ENCODE measurements around the gene DNAH17.

DNA sequence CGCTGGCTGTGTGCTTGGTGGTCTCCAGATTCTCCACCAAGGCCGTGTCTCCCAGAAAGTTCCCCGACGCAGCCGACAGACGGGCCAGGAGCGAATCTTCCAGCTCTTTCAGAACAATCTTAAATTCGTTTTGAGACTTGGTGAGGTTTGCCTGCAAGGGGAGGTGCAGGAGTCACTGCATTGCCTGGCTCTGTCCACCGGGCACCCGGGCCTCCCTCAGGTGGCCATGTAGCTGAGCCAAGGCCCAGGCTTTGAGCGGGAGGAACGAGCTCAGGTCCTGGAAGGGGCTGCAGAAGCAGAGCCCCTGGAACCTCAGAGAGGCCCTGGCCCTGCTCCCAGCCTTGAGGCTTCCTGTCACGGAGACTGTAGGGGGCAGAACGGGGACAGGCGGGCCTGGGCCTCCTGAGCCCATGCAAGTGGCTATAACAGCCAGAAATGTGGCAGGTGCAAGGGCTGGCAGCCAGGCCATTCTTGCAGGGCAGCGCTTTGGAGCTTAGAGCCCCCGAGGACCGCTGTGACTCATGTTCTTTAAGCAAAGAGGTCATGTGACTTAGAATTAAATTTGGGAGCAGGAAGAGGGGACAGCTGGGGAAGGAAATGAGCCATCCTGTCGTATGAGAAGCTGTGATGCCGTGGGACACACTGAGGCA lies 126.4 kb downstream of the DNAH17 start:
- TF ChIP-seq, protein P1, sequence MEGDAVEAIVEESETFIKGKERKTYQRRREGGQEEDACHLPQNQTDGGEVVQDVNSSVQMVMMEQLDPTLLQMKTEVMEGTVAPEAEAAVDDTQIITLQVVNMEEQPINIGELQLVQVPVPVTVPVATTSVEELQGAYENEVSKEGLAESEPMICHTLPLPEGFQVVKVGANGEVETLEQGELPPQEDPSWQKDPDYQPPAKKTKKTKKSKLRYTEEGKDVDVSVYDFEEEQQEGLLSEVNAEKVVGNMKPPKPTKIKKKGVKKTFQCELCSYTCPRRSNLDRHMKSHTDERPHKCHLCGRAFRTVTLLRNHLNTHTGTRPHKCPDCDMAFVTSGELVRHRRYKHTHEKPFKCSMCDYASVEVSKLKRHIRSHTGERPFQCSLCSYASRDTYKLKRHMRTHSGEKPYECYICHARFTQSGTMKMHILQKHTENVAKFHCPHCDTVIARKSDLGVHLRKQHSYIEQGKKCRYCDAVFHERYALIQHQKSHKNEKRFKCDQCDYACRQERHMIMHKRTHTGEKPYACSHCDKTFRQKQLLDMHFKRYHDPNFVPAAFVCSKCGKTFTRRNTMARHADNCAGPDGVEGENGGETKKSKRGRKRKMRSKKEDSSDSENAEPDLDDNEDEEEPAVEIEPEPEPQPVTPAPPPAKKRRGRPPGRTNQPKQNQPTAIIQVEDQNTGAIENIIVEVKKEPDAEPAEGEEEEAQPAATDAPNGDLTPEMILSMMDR (IDR thresholded peaks at IDR 0.05), result no peak
- no peak for TF ChIP-seq EZH2 (IDR thresholded peaks at IDR 0.05; ENCODE audit: borderline replicate concordance, insufficient read depth, low read depth, low read length, poor library complexity, severe bottlenecking)
